ENCODE measurements around the gene GAB2. TPM values are rescaled to one million over a fixed set of nuclear protein-coding genes. Genes with fewer than 3 reads are reported as not detected.

Gene GAB2
- total RNA-seq, 2 experiments from 2014 or later: 10.7 to 11.9 TPM

DNA sequence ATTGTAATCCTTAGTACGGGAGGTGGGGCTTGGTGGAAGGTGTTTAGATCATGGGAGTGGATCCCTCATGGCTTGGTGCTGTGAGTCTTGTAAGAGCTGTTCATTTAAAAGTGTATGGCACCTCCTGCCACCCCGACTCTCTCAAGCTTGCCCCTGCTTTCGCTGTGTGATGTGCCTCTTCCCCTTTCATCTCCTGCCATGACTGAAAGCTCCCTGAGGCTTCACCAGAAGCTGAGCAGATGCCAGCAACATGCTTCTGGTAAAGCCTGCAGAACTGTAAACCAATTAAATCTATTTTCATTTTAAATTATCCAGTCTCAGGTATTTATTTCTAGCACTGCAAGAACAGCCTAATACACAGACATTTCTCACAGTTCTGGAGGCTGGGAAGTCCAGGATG lies 40.8 kb downstream of the GAB2 start:
- peaks cover 0 to 4% of the 10 kb centered on the region in 2 experiments for H3K9me3 ChIP-seq (ENCODE audit: control insufficient read depth in 1 of 2, insufficient read depth in 1 of 2, low read length in 2 of 2)
- intact Hi-C loops (cut with DNase I, micrococcal nuclease): no loop called here
- no peaks in the 10 kb centered on the region for H3K27me3 Mint-ChIP-seq
- no peak overlapping the region for H3K27ac Mint-ChIP-seq
- no peak overlapping the region for H3K4me3 Mint-ChIP-seq
- no peaks in the 10 kb centered on the region for H3K9me3 Mint-ChIP-seq
- H3K4me1 Mint-ChIP-seq (ENCODE audit: low read depth): peaks cover 9% of the 10 kb centered on the region
- no peak for ATAC-seq (ENCODE audit: poor library complexity)
- no peaks in the 10 kb centered on the region for H3K36me3 Mint-ChIP-seq (ENCODE audit: low read depth)
- H3K27ac ChIP-seq (ENCODE audit: low read depth in 1 of 2, low read length in 2 of 2): no peak overlapping the region
- DNase-seq: no peak
- H3K27me3 ChIP-seq (ENCODE audit: control insufficient read depth in 1 of 2, insufficient read depth in 2 of 2, low read length in 2 of 2): no peaks in the 10 kb centered on the region
- H3K4me1 ChIP-seq (ENCODE audit: insufficient read depth, low read length): no peaks in the 10 kb centered on the region
- H3K36me3 ChIP-seq (ENCODE audit: insufficient read depth, low read length): no peaks in the 10 kb centered on the region
- no peak for TF ChIP-seq CTCF (IDR thresholded peaks at IDR 0.05)
- ChIA-PET CTCF (no interaction called here), POLR2A (no interaction called here)
- H3K4me3 ChIP-seq (ENCODE audit: low read length): no peak overlapping the region

GRCh38 chr11:78374917-78375316 lies 42.7 kb downstream of the GAB2 start:
- no peak for ATAC-seq (ENCODE audit: poor library complexity)
- TF ChIP-seq CTCF (IDR thresholded peaks at IDR 0.05): no peak
- H3K27me3 ChIP-seq (ENCODE audit: control insufficient read depth in 1 of 2, insufficient read depth in 2 of 2, low read length in 2 of 2): no peaks in the 10 kb centered on the region
- no peaks in the 10 kb centered on the region for H3K4me1 ChIP-seq (ENCODE audit: insufficient read depth, low read length)
- Mint-ChIP-seq H3K27me3 (no peaks in the 10 kb centered on the region), H3K36me3 (ENCODE audit: low read depth) (no peaks in the 10 kb centered on the region), H3K4me1 (ENCODE audit: low read depth) (peaks cover 9% of the 10 kb centered on the region), H3K4me3 (no peak overlapping the region), H3K27ac (no peak overlapping the region), H3K9me3 (no peaks in the 10 kb centered on the region)
- no peaks in the 10 kb centered on the region for H3K36me3 ChIP-seq (ENCODE audit: insufficient read depth, low read length)
- H3K27ac ChIP-seq (ENCODE audit: low read depth in 1 of 2, low read length in 2 of 2): no peak overlapping the region
- intact Hi-C loops (cut with DNase I, micrococcal nuclease): no loop called here
- ChIA-PET POLR2A (no interaction called here), CTCF (no interaction called here)
- no peak for DNase-seq
- no peak overlapping the region for H3K4me3 ChIP-seq (ENCODE audit: low read length)
- peaks cover 0 to 4% of the 10 kb centered on the region in 2 experiments for H3K9me3 ChIP-seq (ENCODE audit: control insufficient read depth in 1 of 2, insufficient read depth in 1 of 2, low read length in 2 of 2)

GRCh38 chr11:78373689-78374088 lies 43.9 kb downstream of the GAB2 start:
- intact Hi-C loops (cut with DNase I, micrococcal nuclease): no loop called here
- Mint-ChIP-seq H3K36me3 (ENCODE audit: low read depth) (no peaks in the 10 kb centered on the region), H3K4me3 (no peak overlapping the region), H3K9me3 (no peaks in the 10 kb centered on the region), H3K27ac (no peak overlapping the region), H3K27me3 (no peaks in the 10 kb centered on the region), H3K4me1 (ENCODE audit: low read depth) (peaks cover 3% of the 10 kb centered on the region)
- peaks cover 0 to 4% of the 10 kb centered on the region in 2 experiments for H3K9me3 ChIP-seq (ENCODE audit: control insufficient read depth in 1 of 2, insufficient read depth in 1 of 2, low read length in 2 of 2)
- no peaks in the 10 kb centered on the region for H3K4me1 ChIP-seq (ENCODE audit: insufficient read depth, low read length)
- no peak for ATAC-seq (ENCODE audit: poor library complexity)
- no peak overlapping the region for H3K4me3 ChIP-seq (ENCODE audit: low read length)
- CTCF ChIA-PET: no interaction called here
- no peaks in the 10 kb centered on the region for H3K27me3 ChIP-seq (ENCODE audit: control insufficient read depth in 1 of 2, insufficient read depth in 2 of 2, low read length in 2 of 2)
- no peak for DNase-seq
- POLR2A ChIA-PET: no interaction called here
- no peaks in the 10 kb centered on the region for H3K36me3 ChIP-seq (ENCODE audit: insufficient read depth, low read length)
- H3K27ac ChIP-seq (ENCODE audit: low read depth in 1 of 2, low read length in 2 of 2): no peak overlapping the region
- TF ChIP-seq CTCF (IDR thresholded peaks at IDR 0.05): no peak

Data from CD4-positive, alpha-beta T cell (primary cell).